ENCODE measurements around the gene HTR7.

Gene HTR7

GRCh38 chr10:90805206-90805605, 52.6 kb downstream of the HTR7 start:
- no peak for DNase-seq

- no peak for DNase-seq
These were observed 53.5 kb downstream of the HTR7 start for GRCh38 chr10:90804354-90804753.

DNA sequence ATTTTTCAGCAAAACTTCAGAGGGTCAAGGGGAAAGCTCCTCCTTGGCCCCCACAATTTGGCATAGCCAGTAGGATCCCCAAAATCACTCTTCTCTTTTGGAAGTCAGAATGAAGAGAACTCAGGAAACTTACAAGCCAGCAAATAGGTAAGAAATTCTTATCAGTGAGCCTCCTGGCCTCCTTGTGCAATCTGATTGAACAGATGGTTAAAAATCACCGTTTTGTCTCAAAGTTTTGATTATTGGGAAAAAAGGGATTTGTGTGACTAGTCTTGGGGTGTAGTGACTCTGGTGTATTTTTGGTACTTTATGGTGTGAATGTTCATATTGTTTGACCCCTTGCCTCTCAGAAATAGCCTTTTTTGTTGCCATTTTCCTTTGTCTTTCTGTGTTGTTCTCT, 56.2 kb downstream of the HTR7 start:
- no peak for DNase-seq

GRCh38 chr10:90800232-90800796, 57.5 kb downstream of the HTR7 start:
- DNase-seq = no peak

- no peak for DNase-seq
These were observed 58.7 kb downstream of the HTR7 start for GRCh38 chr10:90799172-90799571.

DNA sequence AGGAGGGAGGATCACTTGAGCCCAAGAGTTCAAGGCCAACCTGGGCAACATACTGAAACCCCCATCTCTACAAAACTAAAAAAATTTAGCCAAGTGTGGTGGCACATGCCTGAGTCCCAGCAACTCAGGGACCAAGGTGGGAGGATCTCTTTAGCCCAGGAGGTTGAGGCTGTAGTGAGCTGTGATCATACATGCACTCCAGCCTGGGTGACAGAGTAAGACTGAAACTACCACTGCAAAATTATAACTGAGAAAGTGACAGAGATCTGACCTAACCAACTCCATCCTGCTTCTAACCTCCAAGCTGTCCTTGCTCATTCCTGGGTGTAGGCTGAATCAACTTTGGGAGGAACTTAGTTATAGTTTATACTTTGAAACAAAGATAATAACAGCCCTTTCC, 59.4 kb downstream of the HTR7 start:
- no peak for DNase-seq

- no peak for DNase-seq
These were observed 67.4 kb downstream of the HTR7 start for GRCh38 chr10:90790422-90790821.

DNA sequence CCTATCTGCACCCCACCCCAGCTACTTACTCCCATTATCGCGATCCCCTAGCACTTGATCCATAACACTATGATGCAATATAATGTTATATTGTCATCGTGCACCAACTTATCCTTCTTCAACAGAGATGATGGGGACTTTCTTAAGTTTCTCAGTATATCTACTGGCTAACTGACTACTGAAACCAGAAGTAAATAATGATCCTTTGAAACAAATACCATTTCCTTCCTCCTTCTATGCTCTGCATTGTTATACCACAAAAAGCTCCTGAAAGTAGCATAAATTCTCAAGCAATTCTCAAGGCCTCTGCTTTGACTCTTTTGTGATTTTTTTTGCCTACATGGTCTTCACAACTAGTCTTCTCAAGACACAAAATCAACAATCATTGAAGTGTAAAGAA, 68.9 kb downstream of the HTR7 start:
- DNase-seq = no peak

GRCh38 chr10:90788199-90788491, 69.7 kb downstream of the HTR7 start:
- DNase-seq = no peak

GRCh38 chr10:90787393-90788198, 70.2 kb downstream of the HTR7 start:
- peak in 7 of 58 donors; percentile 5 to 37 (median 16) for DNase-seq

GRCh38 chr10:90785782-90786181, 72.1 kb downstream of the HTR7 start:
- DNase-seq = no peak

DNA sequence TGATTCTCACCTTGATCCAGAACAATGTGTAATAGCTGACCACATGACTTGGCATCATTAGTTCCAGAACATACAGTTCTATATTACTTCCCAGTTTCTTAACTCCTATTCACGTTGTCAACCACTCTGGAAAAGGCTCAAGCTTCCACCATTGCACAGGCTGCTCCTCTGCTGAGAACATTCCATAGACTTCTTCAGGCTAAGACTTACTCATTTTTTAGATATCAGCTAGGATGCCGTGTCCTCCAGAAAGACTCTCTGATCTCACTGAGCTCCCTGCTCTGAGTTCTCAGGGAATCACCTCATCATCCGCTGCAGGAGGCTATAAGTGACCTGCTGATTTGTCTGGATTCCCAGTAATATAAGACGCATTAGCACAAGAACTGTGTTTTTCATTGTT, 73.1 kb downstream of the HTR7 start:
- DNase-seq = no peak

- DNase-seq = no peak
These were observed 77.4 kb downstream of the HTR7 start for GRCh38 chr10:90780488-90780887.

- DNase-seq = no peak
These were observed 78.3 kb downstream of the HTR7 start for GRCh38 chr10:90779548-90779947.

DNA sequence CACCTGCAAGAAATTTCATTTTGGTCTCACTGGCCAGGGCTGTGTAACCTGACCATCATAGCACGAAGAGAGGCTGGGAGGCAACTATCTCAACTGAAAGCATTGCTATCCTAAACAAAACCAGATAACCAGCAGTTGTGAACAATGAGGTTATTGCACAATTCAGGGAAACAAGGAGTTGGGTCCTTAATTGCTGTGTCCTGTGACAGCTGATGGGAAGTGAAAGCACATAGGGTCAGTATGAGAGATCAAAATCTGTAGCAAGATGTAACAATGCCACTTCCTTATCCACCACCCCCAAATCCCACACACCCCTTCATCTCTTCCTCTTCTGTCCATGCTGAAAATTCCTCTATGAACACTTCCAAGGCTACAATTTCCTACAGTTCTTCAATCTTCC, 80.2 kb downstream of the HTR7 start:
- DNase-seq = no peak

DNA sequence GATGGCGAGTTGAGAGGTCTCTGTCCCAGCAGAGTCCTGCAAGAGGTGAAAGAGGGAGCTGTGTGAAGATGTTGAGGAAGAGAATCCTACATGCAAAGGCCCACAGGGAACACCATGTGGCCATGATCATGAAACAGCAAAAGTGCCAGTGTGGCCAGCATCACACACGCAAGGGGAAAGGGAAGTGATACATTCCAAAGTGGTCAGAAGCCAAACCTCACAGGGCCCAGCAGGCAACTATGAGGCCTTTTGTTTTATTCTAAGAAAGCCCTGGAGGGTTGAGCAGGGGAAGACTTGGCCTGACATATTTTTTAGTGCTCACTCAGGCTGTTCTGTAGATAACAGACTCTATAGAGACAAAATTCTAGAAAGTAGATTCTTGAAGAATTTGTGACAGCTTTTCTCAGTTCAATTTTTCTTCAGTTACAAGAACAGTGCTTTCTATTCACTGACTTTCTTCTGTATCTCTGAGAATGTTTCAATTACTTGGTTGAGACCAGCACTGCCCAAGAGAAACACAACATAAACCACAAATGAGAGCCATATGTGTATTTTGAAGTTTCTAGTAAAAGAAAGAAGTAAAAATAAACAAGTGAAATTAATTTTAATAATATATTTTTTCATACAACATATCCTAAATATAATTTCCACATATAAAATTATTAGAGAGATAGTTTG, 82.3 kb downstream of the HTR7 start:
- peak in 1 of 58 donors; percentile 28 for DNase-seq

GRCh38 chr10:90769946-90770841, 87.6 kb downstream of the HTR7 start:
- DNase-seq = no peak

GRCh38 chr10:90751107-90751997, 106.5 kb downstream of the HTR7 start:
- DNase-seq = peak in 12 of 58 donors; percentile 1 to 36 (median 18)

DNA sequence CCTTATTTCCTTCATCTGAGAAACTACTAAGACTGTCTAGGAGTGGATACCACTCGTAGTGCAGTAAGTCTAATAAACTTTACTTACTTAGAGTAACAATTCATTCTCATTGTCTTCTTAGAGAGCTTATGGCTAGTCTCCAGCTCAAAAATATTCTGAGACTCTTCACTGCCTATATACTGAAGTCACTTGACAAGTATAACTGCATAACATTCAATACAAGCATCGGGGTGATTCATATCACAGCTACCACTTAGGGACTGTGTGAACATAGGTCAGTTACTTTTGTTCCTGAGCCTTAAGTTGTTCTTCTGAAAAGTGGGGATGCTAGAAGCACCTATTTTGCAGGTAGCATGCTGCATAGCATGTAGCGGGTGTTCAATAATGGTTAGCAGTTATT, 111.0 kb downstream of the HTR7 start:
- DNase-seq = no peak

- no peak for DNase-seq
These were observed 112.3 kb downstream of the HTR7 start for GRCh38 chr10:90745565-90745964.

- DNase-seq = no peak
These were observed 114.5 kb downstream of the HTR7 start for GRCh38 chr10:90743291-90743690.
